Epithelial cell of proximal tubule (primary cell): ENCODE data around the gene ARL4D. TPM values are rescaled to one million over a fixed set of nuclear protein-coding genes. Genes with fewer than 3 reads are reported as not detected.

Source experiments
- DNase-seq: peaks from one replicate; pipeline ENCODE4 v3.0.0-alpha.2; 2011; ENCODE audit warnings: low read depth
- H3K4me3 ChIP-seq: 2 replicates; pipeline ENCODE4 v1.5.1; 2011; ENCODE audit warnings: low read depth, mild to moderate bottlenecking, low read length
- CTCF ChIP-seq: conservative IDR thresholded peaks from 2 replicates; pipeline ENCODE4 v1.5.1; 2012; ENCODE audit warnings: low read depth, mild to moderate bottlenecking, low read length
- total RNA-seq: library from RNA; depleted of rRNA; stranded (reverse); fragments of >200 nt; gene quantifications from 2 replicates; pipeline ENCODE4 v1.2.3, GENCODE V29; 2015

The ARL4D gene, protein sequence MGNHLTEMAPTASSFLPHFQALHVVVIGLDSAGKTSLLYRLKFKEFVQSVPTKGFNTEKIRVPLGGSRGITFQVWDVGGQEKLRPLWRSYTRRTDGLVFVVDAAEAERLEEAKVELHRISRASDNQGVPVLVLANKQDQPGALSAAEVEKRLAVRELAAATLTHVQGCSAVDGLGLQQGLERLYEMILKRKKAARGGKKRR
- 4.6 and 5.8 TPM in 2 replicates for total RNA-seq

- H3K4me3 ChIP-seq: peak within 1 kb of the TSS; percentile 97
- TF ChIP-seq CTCF: no peak
- no peak for DNase-seq
Measured at GRCh38 chr17:43398724-43399595, at the start of gene ARL4D. Gene ARL4D (plus strand): TSS chr17:43398993. CDS start chr17:43399733, 740 bp downstream.

DNA sequence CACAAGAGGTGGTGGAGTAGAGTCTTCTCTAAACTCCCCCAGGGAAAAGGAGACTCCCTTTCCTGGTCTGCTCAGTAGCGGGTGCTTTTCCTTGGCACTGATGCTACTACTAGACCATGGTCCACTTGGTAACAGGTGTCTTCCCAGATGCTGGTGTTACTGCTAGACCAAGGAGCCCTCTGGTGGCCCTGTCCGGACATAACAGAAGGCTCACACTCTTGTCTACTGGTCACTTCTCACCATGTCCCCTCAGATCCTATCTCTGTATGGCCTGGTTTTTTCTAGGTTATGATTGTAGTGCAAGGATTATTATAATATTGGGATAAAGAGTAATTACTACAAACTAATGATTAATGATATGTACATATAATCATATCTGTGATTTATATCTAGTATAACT, 49.7 kb upstream of the ARL4D start:
- DNase-seq: no peak
- no peak overlapping the region for H3K4me3 ChIP-seq
- peak; percentile 7 for TF ChIP-seq CTCF

DNA sequence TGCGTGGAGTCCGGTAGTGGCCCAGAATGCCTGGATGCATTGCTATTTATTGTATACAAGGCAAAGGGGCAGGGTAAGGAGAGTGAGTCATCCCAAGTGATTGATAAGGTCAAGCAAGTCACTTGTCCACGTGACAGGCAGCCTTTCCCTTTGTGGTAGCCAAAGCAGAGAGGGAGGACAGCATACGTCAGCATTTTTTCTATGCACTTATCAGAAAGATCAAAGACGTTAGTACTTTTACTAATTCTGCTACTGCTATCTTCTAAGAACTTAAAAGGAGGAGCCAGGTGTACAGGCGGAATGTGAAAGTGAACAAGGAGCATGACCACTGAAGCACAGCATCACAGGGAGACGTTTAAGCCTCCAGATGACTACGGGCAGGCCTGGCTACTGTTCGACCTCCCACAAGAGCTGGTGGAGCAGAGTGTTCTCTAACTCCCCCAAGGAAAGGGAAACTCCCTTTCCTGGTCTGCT, 47.9 kb upstream of the ARL4D start:
- H3K4me3 ChIP-seq: no peak overlapping the region
- no peak for TF ChIP-seq CTCF
- DNase-seq: no peak

DNA sequence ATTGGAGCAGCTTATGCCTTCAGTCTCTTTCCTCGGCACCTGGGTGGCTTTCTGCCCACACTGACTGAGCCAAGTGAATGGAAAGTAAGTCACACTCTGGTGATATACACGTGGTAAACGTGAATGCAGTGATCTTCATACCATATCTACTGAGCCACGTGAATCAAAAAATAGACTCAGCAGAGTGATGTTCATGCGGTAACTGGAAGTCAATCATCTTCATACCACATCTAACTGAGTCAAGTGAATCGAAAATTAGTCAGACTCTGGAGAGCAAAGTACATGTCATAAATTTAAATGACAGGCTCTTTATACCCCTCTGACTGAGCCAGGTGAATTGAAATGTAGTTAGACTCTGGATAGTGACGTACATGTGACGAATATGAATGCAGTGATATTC, 47.1 kb upstream of the ARL4D start:
- no peak for DNase-seq
- H3K4me3 ChIP-seq: no peak overlapping the region
- no peak for TF ChIP-seq CTCF

DNA sequence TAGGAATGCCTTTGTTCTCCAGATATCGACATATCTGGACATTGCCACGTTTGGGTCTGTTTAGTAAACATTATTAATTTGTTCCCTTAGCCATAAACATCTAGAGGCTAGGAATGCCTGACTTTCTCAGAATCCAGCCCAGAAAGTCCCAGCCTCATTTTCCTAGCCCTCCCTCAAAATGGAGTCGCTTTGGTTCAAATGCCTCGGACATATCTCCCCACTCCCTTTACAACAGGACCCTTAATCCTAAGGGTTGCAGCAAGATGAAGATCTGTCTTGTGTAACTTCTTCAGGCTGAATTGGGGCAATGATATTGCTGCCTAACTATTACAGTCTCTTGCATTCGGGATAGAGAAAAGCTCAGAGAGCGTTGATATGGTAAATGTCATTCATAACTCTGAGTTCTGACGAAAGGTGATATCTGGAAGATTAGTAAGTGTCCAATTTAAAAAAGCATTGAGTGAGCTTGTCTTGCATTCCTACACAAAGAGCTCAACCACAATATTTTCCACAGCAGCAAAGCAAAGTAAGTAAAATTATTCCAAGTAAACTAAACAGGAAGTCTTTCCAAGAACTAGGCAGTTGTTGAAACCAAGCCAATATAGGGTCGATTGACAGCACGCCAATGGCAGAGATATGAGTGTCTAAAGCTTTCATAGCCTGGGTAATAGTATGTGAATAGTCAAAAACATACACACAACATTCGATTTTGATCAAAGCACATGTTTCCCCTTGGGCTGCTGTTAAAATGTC, 46.0 kb upstream of the ARL4D start:
- no peak for DNase-seq
- no peak for TF ChIP-seq CTCF
- no peak overlapping the region for H3K4me3 ChIP-seq

GRCh38 chr17:43353393-43353792, 45.4 kb upstream of the ARL4D start:
- DNase-seq: no peak
- no peak for TF ChIP-seq CTCF
- no peak overlapping the region for H3K4me3 ChIP-seq
